Endothelial cell of umbilical vein (primary cell): ENCODE measurements around the gene SNX24.

Experiments
- CTCF ChIP-seq, 2 donors: IDR thresholded peaks; 1 replicate in 1 of 2; 2 replicates in 1 of 2; pipeline ENCODE4 v1.5.1; 2011; ENCODE audit warnings: low read length in 2 of 2, mild to moderate bottlenecking in 2 of 2, moderate library complexity in 2 of 2, control low read depth in 1 of 2, inconsistent platforms in 1 of 2, low read depth in 1 of 2; ENCODE audit not compliant: insufficient read depth in 1 of 2; ENCODE audit errors: extremely low read depth in 1 of 2
- MYC ChIP-seq: IDR thresholded peaks from one replicate; pipeline ENCODE4 v1.6.1; 2011; ENCODE audit warnings: mild to moderate bottlenecking, low read depth, low read length
- POLR2A ChIP-seq: IDR thresholded peaks from 2 replicates; pipeline ENCODE4 v1.6.1; 2012; ENCODE audit warnings: low read depth, mild to moderate bottlenecking, control low read depth, low read length
- POLR2AphosphoS5 ChIP-seq: IDR thresholded peaks from 2 replicates; pipeline ENCODE4 v1.6.1; 2012; ENCODE audit warnings: low read depth, mild to moderate bottlenecking, control low read depth, low read length, moderate library complexity; ENCODE audit not compliant: insufficient read depth
- TF ChIP-seq, protein P1 (sequence below): IDR thresholded peaks from 2 replicates; pipeline ENCODE4 v1.6.1; 2011; ENCODE audit not compliant: insufficient read depth, insufficient read length

DNA sequence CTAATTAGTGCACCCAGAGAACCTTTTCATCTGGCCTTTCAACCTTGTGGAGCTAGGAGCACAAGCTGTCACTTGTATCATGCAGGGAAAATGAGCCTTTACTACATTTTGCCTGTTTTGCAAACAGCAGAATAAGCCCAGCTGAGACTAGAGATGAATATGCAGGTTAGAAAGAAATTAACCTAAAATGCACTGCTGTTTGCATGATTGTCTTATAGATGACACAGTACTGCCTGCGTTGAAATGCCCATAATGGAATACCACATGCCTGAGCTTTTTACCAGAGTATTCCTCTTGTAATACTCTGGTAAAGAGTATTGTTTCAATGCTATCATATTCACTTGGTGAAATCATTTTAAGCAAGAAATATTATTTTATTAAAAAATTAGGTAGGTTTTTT lies 90.7 kb downstream of the SNX24 start:
- TF ChIP-seq CTCF (IDR thresholded peaks at IDR 0.05; ENCODE audit: extremely low read depth in 1 of 2, insufficient read depth in 1 of 2, low read depth in 1 of 2, low read length in 2 of 2) (no peak), POLR2A (no peak), POLR2AphosphoS5 (no peak), MYC (no peak)
- TF ChIP-seq, protein P1, sequence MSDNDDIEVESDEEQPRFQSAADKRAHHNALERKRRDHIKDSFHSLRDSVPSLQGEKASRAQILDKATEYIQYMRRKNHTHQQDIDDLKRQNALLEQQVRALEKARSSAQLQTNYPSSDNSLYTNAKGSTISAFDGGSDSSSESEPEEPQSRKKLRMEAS = no peak
